Measurements from ENCODE around the gene KIF1B.

DNA sequence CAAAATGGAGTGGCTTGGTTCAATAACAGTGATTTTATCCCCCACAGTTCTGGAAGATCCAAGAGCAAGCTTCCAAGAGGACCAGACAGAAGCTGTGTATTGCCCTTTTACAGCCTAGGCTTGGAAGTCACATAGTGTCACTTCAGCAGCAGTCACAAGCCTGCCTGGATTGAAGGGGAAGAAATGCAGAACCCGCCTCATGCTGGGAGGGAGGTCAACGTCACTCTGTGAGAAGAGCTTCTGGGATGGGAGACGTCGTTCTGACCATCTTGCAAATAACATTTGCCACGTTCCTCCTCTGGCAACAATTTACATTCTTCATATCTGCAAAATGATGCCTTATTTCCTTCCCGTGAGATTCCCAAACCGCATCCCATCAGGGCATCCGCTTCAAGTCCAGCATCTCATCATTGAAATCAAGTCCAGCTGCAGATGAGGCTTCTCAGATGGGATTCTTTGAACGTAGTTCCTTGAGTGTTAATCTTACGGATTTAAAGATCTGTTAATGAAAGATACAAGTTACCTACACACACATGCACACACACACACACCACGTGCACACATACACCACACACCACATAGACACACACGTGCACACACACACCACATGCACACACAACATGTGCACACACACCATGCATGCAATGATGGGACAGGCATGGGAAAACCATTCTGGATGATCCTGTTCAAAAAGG lies 23.9 kb upstream of the KIF1B start:
- TF ChIP-seq POLR2AphosphoS5 (IDR thresholded peaks at IDR 0.05) (no peak), CTCF (IDR thresholded peaks at IDR 0.05 in 8 of 11, conservative IDR thresholded peaks at IDR 0.05 in 3 of 11) (no peak)
